Parathyroid adenoma (tissue), 2 donors: ENCODE data around the gene PCDH9.

Experiments
- H2AFZ ChIP-seq: fragments of 300-600 bp; sonication (generic); one replicate; pipeline ENCODE4 v1.7.0; 2017; ENCODE audit warnings: antibody characterized with exemption, mild to moderate bottlenecking
- H3K27ac ChIP-seq: fragments of 300-600 bp; sonication (generic); one replicate; pipeline ENCODE4 v1.7.0; 2017
- H3K27me3 ChIP-seq: fragments of 300-600 bp; sonication (generic); one replicate; pipeline ENCODE4 v1.7.0; 2017; ENCODE audit warnings: low read length; ENCODE audit not compliant: control insufficient read depth, insufficient read depth
- H3K36me3 ChIP-seq: fragments of 300-600 bp; sonication (generic); one replicate; pipeline ENCODE4 v1.7.0; 2017; ENCODE audit warnings: low read length; ENCODE audit not compliant: control insufficient read depth, insufficient read depth
- H3K4me1 ChIP-seq: fragments of 300-600 bp; sonication (generic); one replicate; pipeline ENCODE4 v1.7.0; 2017; ENCODE audit warnings: control low read depth
- H3K4me2 ChIP-seq: fragments of 300-600 bp; sonication (generic); one replicate; pipeline ENCODE4 v1.7.0; 2017; ENCODE audit warnings: low read length
- H3K4me3 ChIP-seq: fragments of 300-600 bp; sonication (generic); one replicate; pipeline ENCODE4 v1.7.0; 2017; ENCODE audit warnings: low read depth, low read length
- H3K79me2 ChIP-seq: fragments of 300-600 bp; sonication (generic); one replicate; pipeline ENCODE4 v1.7.0; 2017; ENCODE audit warnings: control low read depth
- H3K9ac ChIP-seq: fragments of 300-600 bp; sonication (generic); one replicate; pipeline ENCODE4 v1.7.0; 2017; ENCODE audit warnings: mild to moderate bottlenecking
- H3K9me3 ChIP-seq: fragments of 300-600 bp; sonication (generic); one replicate; pipeline ENCODE4 v1.7.0; 2017; ENCODE audit warnings: low read length; ENCODE audit not compliant: control insufficient read depth
- CTCF ChIP-seq: fragments of 300-600 bp; sonication (generic); IDR thresholded peaks from one replicate; pipeline ENCODE4 v1.7.0; 2017; ENCODE audit warnings: antibody characterized with exemption, mild to moderate bottlenecking
- donor health status: primary hyperparathyroidism.

The PCDH9 gene

GRCh38 chr13:67158903-67159302, 71.2 kb downstream of the PCDH9 start:
- H3K9ac ChIP-seq, result no peak overlapping the region
- no peak for TF ChIP-seq CTCF
- no peaks in the 10 kb centered on the region for H3K79me2 ChIP-seq
- no peaks in the 10 kb centered on the region for H3K4me1 ChIP-seq
- H3K4me2 ChIP-seq, result no peak overlapping the region
- no peak overlapping the region for H3K27ac ChIP-seq
- no peak overlapping the region for H2AFZ ChIP-seq
- H3K9me3 ChIP-seq, result no peaks in the 10 kb centered on the region
- no peak overlapping the region for H3K4me3 ChIP-seq
- no peaks in the 10 kb centered on the region for H3K27me3 ChIP-seq
- no peaks in the 10 kb centered on the region for H3K36me3 ChIP-seq

GRCh38 chr13:67156723-67157060, 73.4 kb downstream of the PCDH9 start:
- H3K9ac ChIP-seq, result no peak overlapping the region
- H2AFZ ChIP-seq, result no peak overlapping the region
- no peak for TF ChIP-seq CTCF
- no peaks in the 10 kb centered on the region for H3K36me3 ChIP-seq
- no peaks in the 10 kb centered on the region for H3K9me3 ChIP-seq
- H3K4me2 ChIP-seq, result no peak overlapping the region
- no peaks in the 10 kb centered on the region for H3K79me2 ChIP-seq
- H3K4me3 ChIP-seq, result no peak overlapping the region
- H3K4me1 ChIP-seq, result no peaks in the 10 kb centered on the region
- no peaks in the 10 kb centered on the region for H3K27me3 ChIP-seq
- H3K27ac ChIP-seq, result no peak overlapping the region

- H3K9me3 ChIP-seq, result no peaks in the 10 kb centered on the region
- H3K9ac ChIP-seq, result no peak overlapping the region
- no peak overlapping the region for H3K4me2 ChIP-seq
- no peak for TF ChIP-seq CTCF
- H3K36me3 ChIP-seq, result no peaks in the 10 kb centered on the region
- no peaks in the 10 kb centered on the region for H3K79me2 ChIP-seq
- no peak overlapping the region for H3K4me3 ChIP-seq
- no peak overlapping the region for H2AFZ ChIP-seq
- H3K27me3 ChIP-seq, result no peaks in the 10 kb centered on the region
- H3K4me1 ChIP-seq, result no peaks in the 10 kb centered on the region
- no peak overlapping the region for H3K27ac ChIP-seq
These were observed 74.0 kb downstream of the PCDH9 start for GRCh38 chr13:67155898-67156722.

- Histone ChIP-seq H3K27ac (no peak overlapping the region), H3K9ac (no peak overlapping the region)
- no peak for TF ChIP-seq CTCF
These were observed 78.1 kb downstream of the PCDH9 start for GRCh38 chr13:67152085-67152484.

GRCh38 chr13:67151652-67152051, 78.5 kb downstream of the PCDH9 start:
- no peaks in the 10 kb centered on the region for H3K4me1 ChIP-seq
- H2AFZ ChIP-seq, result no peak overlapping the region
- no peak overlapping the region for H3K27ac ChIP-seq
- H3K79me2 ChIP-seq, result no peaks in the 10 kb centered on the region
- H3K9me3 ChIP-seq, result no peaks in the 10 kb centered on the region
- H3K9ac ChIP-seq, result no peak overlapping the region
- no peak overlapping the region for H3K4me3 ChIP-seq
- TF ChIP-seq CTCF, result no peak
- no peaks in the 10 kb centered on the region for H3K27me3 ChIP-seq
- H3K36me3 ChIP-seq, result no peaks in the 10 kb centered on the region
- H3K4me2 ChIP-seq, result no peak overlapping the region

More at GRCh38 chr13:67152085-67152484, 78.1 kb downstream of the PCDH9 start:
- H3K36me3 ChIP-seq, result no peaks in the 10 kb centered on the region
- H3K4me1 ChIP-seq, result no peaks in the 10 kb centered on the region
- no peaks in the 10 kb centered on the region for H3K9me3 ChIP-seq
- no peaks in the 10 kb centered on the region for H3K79me2 ChIP-seq
- no peak overlapping the region for H2AFZ ChIP-seq
- H3K4me2 ChIP-seq, result no peak overlapping the region
- no peak overlapping the region for H3K4me3 ChIP-seq
- H3K27me3 ChIP-seq, result no peaks in the 10 kb centered on the region
